ENCODE results near the gene HID1.

Gene HID1

DNA sequence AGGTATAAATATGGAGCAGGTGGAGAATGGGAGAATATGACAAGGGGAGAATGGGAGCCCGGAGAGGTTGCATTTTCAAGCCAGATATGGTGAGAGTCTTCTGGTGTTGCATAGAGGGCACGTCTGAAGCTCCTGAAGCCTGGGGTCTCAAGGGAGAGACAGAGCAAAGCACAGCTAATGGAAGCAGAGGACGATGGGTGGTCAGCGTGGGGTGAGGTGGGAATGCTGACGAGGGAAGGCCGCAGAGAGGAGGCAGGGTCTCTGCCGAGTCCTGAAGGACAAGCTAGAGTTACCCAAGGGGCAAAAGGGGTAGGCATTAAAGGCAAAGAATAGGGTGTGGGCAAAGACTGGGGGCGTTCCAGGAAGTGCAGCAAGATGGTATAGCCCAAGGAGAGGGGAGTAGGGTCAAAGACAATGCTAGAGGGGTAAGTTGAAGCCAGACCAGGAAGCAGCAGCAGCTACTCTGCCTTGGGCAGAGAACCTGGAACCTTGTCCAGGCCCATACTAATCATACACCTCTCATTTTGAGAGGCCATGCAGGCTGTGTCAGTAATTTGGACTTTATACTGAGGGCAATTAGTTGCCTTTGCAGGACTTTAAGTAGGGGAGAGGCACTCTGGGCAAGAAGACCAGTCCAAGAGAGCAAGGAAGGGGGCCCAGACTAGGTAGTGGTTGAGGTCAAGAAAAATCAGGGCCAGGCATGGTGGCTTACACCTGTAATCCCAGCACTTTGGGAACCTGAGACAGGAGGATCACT lies 34.2 kb downstream of the HID1 start:
- ATAC-seq: no peak
- TF ChIP-seq PPARA (CRISPR knock-in tag; IDR thresholded peaks at IDR 0.05; ENCODE audit: borderline replicate concordance) (no peak), GLIS3 (CRISPR knock-in tag; IDR thresholded peaks at IDR 0.05) (no peak), ZNF8 (CRISPR knock-in tag; IDR thresholded peaks at IDR 0.05) (no peak), OSR1 (CRISPR knock-in tag; IDR thresholded peaks at IDR 0.05) (no peak), ARNTL (CRISPR knock-in tag; IDR thresholded peaks at IDR 0.05; ENCODE audit: borderline replicate concordance, low read depth) (no peak), TOX (CRISPR knock-in tag; IDR thresholded peaks at IDR 0.05; ENCODE audit: borderline replicate concordance) (no peak), RARB (CRISPR knock-in tag; IDR thresholded peaks at IDR 0.05) (no peak), TCF4 (CRISPR knock-in tag; IDR thresholded peaks at IDR 0.05; ENCODE audit: borderline replicate concordance) (no peak), ZNF70 (CRISPR knock-in tag; IDR thresholded peaks at IDR 0.05) (no peak), BACH2 (CRISPR knock-in tag; IDR thresholded peaks at IDR 0.05; ENCODE audit: borderline replicate concordance) (no peak)
- TF ChIP-seq, protein P1, sequence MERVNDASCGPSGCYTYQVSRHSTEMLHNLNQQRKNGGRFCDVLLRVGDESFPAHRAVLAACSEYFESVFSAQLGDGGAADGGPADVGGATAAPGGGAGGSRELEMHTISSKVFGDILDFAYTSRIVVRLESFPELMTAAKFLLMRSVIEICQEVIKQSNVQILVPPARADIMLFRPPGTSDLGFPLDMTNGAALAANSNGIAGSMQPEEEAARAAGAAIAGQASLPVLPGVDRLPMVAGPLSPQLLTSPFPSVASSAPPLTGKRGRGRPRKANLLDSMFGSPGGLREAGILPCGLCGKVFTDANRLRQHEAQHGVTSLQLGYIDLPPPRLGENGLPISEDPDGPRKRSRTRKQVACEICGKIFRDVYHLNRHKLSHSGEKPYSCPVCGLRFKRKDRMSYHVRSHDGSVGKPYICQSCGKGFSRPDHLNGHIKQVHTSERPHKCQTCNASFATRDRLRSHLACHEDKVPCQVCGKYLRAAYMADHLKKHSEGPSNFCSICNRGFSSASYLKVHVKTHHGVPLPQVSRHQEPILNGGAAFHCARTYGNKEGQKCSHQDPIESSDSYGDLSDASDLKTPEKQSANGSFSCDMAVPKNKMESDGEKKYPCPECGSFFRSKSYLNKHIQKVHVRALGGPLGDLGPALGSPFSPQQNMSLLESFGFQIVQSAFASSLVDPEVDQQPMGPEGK (CRISPR knock-in tag; IDR thresholded peaks at IDR 0.05; ENCODE audit: borderline replicate concordance): no peak
- TF ChIP-seq, protein P2, sequence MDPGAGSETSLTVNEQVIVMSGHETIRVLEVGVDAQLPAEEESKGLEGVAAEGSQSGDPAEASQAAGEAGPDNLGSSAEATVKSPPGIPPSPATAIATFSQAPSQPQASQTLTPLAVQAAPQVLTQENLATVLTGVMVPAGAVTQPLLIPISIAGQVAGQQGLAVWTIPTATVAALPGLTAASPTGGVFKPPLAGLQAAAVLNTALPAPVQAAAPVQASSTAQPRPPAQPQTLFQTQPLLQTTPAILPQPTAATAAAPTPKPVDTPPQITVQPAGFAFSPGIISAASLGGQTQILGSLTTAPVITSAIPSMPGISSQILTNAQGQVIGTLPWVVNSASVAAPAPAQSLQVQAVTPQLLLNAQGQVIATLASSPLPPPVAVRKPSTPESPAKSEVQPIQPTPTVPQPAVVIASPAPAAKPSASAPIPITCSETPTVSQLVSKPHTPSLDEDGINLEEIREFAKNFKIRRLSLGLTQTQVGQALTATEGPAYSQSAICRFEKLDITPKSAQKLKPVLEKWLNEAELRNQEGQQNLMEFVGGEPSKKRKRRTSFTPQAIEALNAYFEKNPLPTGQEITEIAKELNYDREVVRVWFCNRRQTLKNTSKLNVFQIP (CRISPR knock-in tag; IDR thresholded peaks at IDR 0.05; ENCODE audit: borderline replicate concordance, low read depth): no peak
- TF ChIP-seq, protein P3, sequence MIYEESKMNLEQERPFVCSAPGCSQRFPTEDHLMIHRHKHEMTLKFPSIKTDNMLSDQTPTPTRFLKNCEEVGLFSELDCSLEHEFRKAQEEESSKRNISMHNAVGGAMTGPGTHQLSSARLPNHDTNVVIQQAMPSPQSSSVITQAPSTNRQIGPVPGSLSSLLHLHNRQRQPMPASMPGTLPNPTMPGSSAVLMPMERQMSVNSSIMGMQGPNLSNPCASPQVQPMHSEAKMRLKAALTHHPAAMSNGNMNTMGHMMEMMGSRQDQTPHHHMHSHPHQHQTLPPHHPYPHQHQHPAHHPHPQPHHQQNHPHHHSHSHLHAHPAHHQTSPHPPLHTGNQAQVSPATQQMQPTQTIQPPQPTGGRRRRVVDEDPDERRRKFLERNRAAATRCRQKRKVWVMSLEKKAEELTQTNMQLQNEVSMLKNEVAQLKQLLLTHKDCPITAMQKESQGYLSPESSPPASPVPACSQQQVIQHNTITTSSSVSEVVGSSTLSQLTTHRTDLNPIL (CRISPR knock-in tag; IDR thresholded peaks at IDR 0.05; ENCODE audit: low read depth): no peak

DNA sequence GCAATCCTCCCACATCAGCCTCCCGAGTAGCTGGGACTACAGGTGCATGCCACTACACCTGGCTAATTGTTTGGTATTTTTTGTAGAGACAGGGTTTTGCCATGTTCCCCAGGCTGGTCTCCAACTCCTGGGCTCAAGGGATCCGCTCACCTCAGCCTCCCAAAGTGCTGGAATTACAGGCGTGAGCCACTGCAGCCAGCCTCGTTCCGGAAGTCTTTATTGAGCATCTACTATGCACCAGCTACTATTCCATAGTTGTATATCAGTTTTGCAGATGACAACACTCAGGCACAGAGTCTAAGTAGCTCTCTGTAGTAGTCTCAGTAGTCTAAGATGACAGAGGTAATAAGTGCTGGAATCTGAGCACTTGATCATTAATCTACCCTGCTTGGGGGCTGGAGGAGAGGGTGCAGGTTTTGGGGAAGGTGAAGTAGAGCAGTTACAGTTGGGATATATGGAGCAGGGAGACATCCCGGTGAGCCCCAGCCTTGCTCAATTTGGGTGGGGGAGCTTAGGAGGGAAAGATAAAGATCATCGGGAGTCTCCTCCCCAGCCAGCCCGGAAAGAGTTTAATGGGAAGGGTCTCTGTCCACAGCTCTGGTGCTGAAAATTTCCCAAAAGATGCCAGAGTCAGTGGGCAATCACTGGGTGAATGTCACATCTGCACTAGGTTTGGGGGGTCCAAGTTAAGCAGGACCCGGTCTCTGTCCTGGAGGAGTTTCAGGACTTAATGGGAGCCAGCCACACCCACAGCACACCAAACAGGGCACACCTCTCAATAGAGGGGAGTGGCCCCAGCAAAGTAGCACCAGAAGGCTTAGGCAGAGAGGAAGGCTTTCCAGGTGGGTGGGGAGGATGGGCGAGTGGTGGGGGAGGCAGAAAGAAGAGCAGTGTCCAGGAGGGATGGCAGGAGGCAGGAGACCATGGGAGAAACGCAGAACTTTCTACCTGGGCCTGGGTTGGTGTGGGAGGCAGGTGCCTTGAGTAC lies 35.2 kb downstream of the HID1 start:
- TF ChIP-seq, protein P4, sequence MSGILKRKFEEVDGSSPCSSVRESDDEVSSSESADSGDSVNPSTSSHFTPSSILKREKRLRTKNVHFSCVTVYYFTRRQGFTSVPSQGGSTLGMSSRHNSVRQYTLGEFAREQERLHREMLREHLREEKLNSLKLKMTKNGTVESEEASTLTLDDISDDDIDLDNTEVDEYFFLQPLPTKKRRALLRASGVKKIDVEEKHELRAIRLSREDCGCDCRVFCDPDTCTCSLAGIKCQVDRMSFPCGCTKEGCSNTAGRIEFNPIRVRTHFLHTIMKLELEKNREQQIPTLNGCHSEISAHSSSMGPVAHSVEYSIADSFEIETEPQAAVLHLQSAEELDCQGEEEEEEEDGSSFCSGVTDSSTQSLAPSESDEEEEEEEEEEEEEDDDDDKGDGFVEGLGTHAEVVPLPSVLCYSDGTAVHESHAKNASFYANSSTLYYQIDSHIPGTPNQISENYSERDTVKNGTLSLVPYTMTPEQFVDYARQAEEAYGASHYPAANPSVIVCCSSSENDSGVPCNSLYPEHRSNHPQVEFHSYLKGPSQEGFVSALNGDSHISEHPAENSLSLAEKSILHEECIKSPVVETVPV (CRISPR knock-in tag; IDR thresholded peaks at IDR 0.05): no peak
- TF ChIP-seq TCF4 (CRISPR knock-in tag; IDR thresholded peaks at IDR 0.05; ENCODE audit: borderline replicate concordance): no peak
- no peak for TF ChIP-seq ZC3H10 (CRISPR knock-in tag; IDR thresholded peaks at IDR 0.05)
- TF ChIP-seq BACH2 (CRISPR knock-in tag; IDR thresholded peaks at IDR 0.05; ENCODE audit: borderline replicate concordance): no peak
- TF ChIP-seq OSR1 (CRISPR knock-in tag; IDR thresholded peaks at IDR 0.05): no peak
- TF ChIP-seq CSDC2 (CRISPR knock-in tag; IDR thresholded peaks at IDR 0.05): no peak
- no peak for TF ChIP-seq RARB (CRISPR knock-in tag; IDR thresholded peaks at IDR 0.05)
- TF ChIP-seq, protein P1 (CRISPR knock-in tag; IDR thresholded peaks at IDR 0.05; ENCODE audit: borderline replicate concordance): no peak
- TF ChIP-seq ZNF70 (CRISPR knock-in tag; IDR thresholded peaks at IDR 0.05): no peak
- no peak for TF ChIP-seq PPARA (CRISPR knock-in tag; IDR thresholded peaks at IDR 0.05; ENCODE audit: borderline replicate concordance)
- no peak for TF ChIP-seq ZNF8 (CRISPR knock-in tag; IDR thresholded peaks at IDR 0.05)
- TF ChIP-seq ZFP3 (CRISPR knock-in tag; IDR thresholded peaks at IDR 0.05): no peak
- TF ChIP-seq GLIS3 (CRISPR knock-in tag; IDR thresholded peaks at IDR 0.05): no peak
- TF ChIP-seq ISL1 (CRISPR knock-in tag; IDR thresholded peaks at IDR 0.05): no peak
- TF ChIP-seq ARNTL (CRISPR knock-in tag; IDR thresholded peaks at IDR 0.05; ENCODE audit: borderline replicate concordance, low read depth): no peak
- TF ChIP-seq, protein P5, sequence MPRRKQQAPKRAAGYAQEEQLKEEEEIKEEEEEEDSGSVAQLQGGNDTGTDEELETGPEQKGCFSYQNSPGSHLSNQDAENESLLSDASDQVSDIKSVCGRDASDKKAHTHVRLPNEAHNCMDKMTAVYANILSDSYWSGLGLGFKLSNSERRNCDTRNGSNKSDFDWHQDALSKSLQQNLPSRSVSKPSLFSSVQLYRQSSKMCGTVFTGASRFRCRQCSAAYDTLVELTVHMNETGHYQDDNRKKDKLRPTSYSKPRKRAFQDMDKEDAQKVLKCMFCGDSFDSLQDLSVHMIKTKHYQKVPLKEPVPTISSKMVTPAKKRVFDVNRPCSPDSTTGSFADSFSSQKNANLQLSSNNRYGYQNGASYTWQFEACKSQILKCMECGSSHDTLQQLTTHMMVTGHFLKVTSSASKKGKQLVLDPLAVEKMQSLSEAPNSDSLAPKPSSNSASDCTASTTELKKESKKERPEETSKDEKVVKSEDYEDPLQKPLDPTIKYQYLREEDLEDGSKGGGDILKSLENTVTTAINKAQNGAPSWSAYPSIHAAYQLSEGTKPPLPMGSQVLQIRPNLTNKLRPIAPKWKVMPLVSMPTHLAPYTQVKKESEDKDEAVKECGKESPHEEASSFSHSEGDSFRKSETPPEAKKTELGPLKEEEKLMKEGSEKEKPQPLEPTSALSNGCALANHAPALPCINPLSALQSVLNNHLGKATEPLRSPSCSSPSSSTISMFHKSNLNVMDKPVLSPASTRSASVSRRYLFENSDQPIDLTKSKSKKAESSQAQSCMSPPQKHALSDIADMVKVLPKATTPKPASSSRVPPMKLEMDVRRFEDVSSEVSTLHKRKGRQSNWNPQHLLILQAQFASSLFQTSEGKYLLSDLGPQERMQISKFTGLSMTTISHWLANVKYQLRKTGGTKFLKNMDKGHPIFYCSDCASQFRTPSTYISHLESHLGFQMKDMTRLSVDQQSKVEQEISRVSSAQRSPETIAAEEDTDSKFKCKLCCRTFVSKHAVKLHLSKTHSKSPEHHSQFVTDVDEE (CRISPR knock-in tag; IDR thresholded peaks at IDR 0.05): no peak
- TF ChIP-seq ZNF565 (CRISPR knock-in tag; conservative IDR thresholded peaks at IDR 0.05; ENCODE audit: low read depth): no peak

More for the DNA sequence above, 35.2 kb downstream of the HID1 start:
- no peak for ATAC-seq

All from SK-N-SH treated with all-trans-retinoic acid at 6 μM for 48 hours (cell line).